Mesothelial cell of epicardium (in vitro differentiated cells): ENCODE results near the gene RERE. TPM values are rescaled to one million over a fixed set of nuclear protein-coding genes. Genes with fewer than 3 reads are reported as not detected.

Source experiments
- DNase-seq, 2 experiments: peaks; one replicate each; pipeline ENCODE4 v3.0.0; 2021; ENCODE audit warnings: low spot score in 2 of 2; ENCODE audit not compliant: unreplicated experiment in 2 of 2
- H3K27ac Mint-ChIP-seq: 2 replicates; pipeline ENCODE4 v1.8.0; 2021; ENCODE audit warnings: mixed read lengths
- H3K27me3 Mint-ChIP-seq: 2 replicates; pipeline ENCODE4 v1.8.0; 2021; ENCODE audit warnings: low read depth, mixed read lengths
- H3K36me3 Mint-ChIP-seq: 2 replicates; pipeline ENCODE4 v1.8.0; 2021; ENCODE audit warnings: mixed read lengths
- H3K4me1 Mint-ChIP-seq: 2 replicates; pipeline ENCODE4 v1.8.0; 2021; ENCODE audit warnings: mixed read lengths
- H3K4me3 Mint-ChIP-seq: 2 replicates; pipeline ENCODE4 v1.8.0; 2021; ENCODE audit warnings: mild to moderate bottlenecking, moderate library complexity, mixed read lengths
- H3K9me3 Mint-ChIP-seq: 2 replicates; pipeline ENCODE4 v1.8.0; 2021; ENCODE audit warnings: mixed read lengths
- CTCF ChIP-seq: fragments of 200-600 bp; sonication (generic); IDR thresholded peaks from one replicate; pipeline ENCODE4 v1.5.0; 2021; ENCODE audit warnings: antibody characterized with exemption; ENCODE audit not compliant: unreplicated experiment
- total RNA-seq: library from RNA; stranded (reverse); gene quantifications from 3 replicates; pipeline ENCODE4 v1.2.1, GENCODE V29; 2021

Gene RERE
- total RNA-seq, 1 donor from 2014 or later = 187 TPM

DNA sequence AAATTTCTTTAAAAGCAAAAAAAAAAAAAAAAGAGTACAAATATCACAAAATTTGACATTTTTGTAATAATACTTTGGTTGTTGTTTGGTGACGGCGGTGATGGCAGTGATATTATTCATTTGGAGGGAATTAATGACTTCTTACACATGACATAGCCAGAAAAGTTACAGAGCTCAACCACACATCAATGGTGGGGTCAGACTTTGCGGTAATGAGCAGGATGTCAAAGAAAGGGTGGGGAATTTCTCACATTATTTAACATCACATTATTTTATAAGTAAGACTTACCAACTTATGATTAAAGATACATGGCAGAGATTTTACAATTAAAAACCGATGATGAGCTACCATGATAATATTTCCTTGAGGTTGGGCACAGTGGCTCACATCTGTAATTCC is 248.2 kb downstream of the RERE start:
- peaks cover 35% of the 10 kb centered on the region for H3K4me1 Mint-ChIP-seq
- H3K9me3 Mint-ChIP-seq = no peaks in the 10 kb centered on the region
- peak overlapping the region; percentile 50 for H3K27ac Mint-ChIP-seq
- no peak for TF ChIP-seq CTCF
- no peak for DNase-seq
- H3K4me3 Mint-ChIP-seq = no peak overlapping the region
- H3K36me3 Mint-ChIP-seq = peaks cover 2% of the 10 kb centered on the region
- no peaks in the 10 kb centered on the region for H3K27me3 Mint-ChIP-seq

GRCh38 chr1:8568837-8569236 is 248.6 kb downstream of the RERE start:
- Mint-ChIP-seq H3K27ac (peak overlapping the region; percentile 50), H3K4me1 (peaks cover 36% of the 10 kb centered on the region), H3K4me3 (no peak overlapping the region), H3K36me3 (peaks cover 2% of the 10 kb centered on the region), H3K9me3 (no peaks in the 10 kb centered on the region), H3K27me3 (no peaks in the 10 kb centered on the region)
- TF ChIP-seq CTCF = no peak
- no peak for DNase-seq

- Mint-ChIP-seq H3K27ac (peak overlapping the region; percentile 13), H3K36me3 (peaks cover 2% of the 10 kb centered on the region), H3K27me3 (no peaks in the 10 kb centered on the region), H3K4me3 (no peak overlapping the region), H3K4me1 (peaks cover 43% of the 10 kb centered on the region), H3K9me3 (no peaks in the 10 kb centered on the region)
- no peak for DNase-seq
- no peak for TF ChIP-seq CTCF
Observed at GRCh38 chr1:8567146-8567545, 250.3 kb downstream of the RERE start.

DNA sequence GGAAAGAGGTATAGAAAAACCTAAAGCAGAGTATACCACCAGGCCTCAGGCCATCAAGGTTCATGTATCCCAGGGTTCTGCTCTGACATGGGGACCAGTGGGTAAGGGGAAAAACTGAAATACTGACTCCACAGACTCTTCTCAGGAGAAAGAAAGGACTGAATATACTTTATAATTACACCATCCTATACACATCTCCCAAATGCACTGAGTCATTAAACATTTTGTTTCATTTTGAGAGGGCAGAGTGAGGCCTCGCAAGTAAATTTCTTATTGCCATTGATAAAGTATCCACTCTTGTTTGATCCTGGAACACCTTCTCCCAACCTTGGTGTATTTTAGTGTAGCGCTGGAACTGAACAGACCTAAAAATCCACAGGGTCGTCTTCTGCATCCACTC is 251.6 kb downstream of the RERE start:
- Mint-ChIP-seq H3K9me3 (no peaks in the 10 kb centered on the region), H3K27ac (no peak overlapping the region), H3K36me3 (peaks cover 2% of the 10 kb centered on the region), H3K27me3 (no peaks in the 10 kb centered on the region), H3K4me1 (peaks cover 34% of the 10 kb centered on the region), H3K4me3 (no peak overlapping the region)
- DNase-seq = no peak
- TF ChIP-seq CTCF = no peak

GRCh38 chr1:8563944-8564537 is 253.4 kb downstream of the RERE start:
- Mint-ChIP-seq H3K27ac (peak overlapping the region; percentile 85), H3K4me3 (no peak overlapping the region), H3K9me3 (no peaks in the 10 kb centered on the region), H3K4me1 (peaks cover 26% of the 10 kb centered on the region), H3K36me3 (peaks cover 2% of the 10 kb centered on the region), H3K27me3 (no peaks in the 10 kb centered on the region)
- TF ChIP-seq CTCF = no peak
- DNase-seq = no peak
